Upper lobe of left lung (tissue), 4 donors: ENCODE measurements around the gene HAO2.

ENCODE experiments used
- EP300 ChIP-seq, 4 donors: sonication (generic); formaldehyde crosslinking; IDR thresholded peaks; one replicate each; pipeline ENCODE4 v1.5.1; 2017; ENCODE audit warnings: antibody characterized with exemption in 4 of 4, control low read depth in 2 of 4
- POLR2A ChIP-seq, 4 donors: fragments of 450-650 bp; IDR thresholded peaks; one replicate each; pipeline ENCODE4 v1.5.1; 2016 to 2017; ENCODE audit warnings: antibody characterized with exemption in 4 of 4, mild to moderate bottlenecking in 2 of 4
- TF ChIP-seq, protein P1 (sequence below), 6 experiments: fragments of 450-650 bp in 4 of 6; fragments of 200-600 bp in 2 of 6; sonication (generic) in 2 of 6; IDR thresholded peaks; one replicate each; pipeline ENCODE4 v1.5.1; 2016 to 2019; ENCODE audit warnings: antibody characterized with exemption in 6 of 6

DNA sequence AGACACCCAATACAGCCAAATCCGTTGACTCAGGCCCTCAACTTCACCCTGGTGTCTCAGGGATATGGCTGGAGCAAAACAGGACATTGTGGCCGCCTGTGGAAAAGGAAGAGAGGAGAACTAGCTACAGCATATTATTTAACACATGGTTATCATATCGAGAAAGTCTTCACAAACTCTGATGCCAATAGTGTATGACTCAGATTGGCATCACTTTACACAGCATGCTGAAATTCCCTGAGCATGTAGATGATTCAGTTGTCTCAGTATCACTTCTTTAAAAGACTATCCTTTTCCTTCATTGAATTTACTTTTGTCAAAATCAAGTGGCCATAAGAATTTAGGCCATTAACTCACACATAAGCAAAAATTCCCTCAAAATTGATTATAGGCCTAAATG is 66.5 kb downstream of the HAO2 start:
- TF ChIP-seq, protein P1, sequence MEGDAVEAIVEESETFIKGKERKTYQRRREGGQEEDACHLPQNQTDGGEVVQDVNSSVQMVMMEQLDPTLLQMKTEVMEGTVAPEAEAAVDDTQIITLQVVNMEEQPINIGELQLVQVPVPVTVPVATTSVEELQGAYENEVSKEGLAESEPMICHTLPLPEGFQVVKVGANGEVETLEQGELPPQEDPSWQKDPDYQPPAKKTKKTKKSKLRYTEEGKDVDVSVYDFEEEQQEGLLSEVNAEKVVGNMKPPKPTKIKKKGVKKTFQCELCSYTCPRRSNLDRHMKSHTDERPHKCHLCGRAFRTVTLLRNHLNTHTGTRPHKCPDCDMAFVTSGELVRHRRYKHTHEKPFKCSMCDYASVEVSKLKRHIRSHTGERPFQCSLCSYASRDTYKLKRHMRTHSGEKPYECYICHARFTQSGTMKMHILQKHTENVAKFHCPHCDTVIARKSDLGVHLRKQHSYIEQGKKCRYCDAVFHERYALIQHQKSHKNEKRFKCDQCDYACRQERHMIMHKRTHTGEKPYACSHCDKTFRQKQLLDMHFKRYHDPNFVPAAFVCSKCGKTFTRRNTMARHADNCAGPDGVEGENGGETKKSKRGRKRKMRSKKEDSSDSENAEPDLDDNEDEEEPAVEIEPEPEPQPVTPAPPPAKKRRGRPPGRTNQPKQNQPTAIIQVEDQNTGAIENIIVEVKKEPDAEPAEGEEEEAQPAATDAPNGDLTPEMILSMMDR (IDR thresholded peaks at IDR 0.05): no peak
- TF ChIP-seq POLR2A (IDR thresholded peaks at IDR 0.05): no peak
- TF ChIP-seq EP300 (IDR thresholded peaks at IDR 0.05): no peak
